Spleen (tissue), 7 donors: ENCODE data around the gene TMEM89.

Source experiments
- POLR2A ChIP-seq, 3 donors: fragments of 450-650 bp; IDR thresholded peaks; one replicate each; pipeline ENCODE4 v1.5.1; 2017; ENCODE audit warnings: antibody characterized with exemption in 3 of 3, mild to moderate bottlenecking in 1 of 3
- POLR2AphosphoS5 ChIP-seq, 3 donors: sonication (generic); formaldehyde crosslinking; IDR thresholded peaks; one replicate each; pipeline ENCODE4 v1.5.1; 2017; ENCODE audit warnings: antibody characterized with exemption in 3 of 3
- TF ChIP-seq, protein P1 (sequence below), 11 experiments: fragments of 200-600 bp in 7 of 11; fragments of 450-650 bp in 4 of 11; sonication (generic) in 4 of 11; IDR thresholded peaks in 8 of 11; conservative IDR thresholded peaks in 3 of 11; 1 replicate in 7 of 11; 2 replicates in 4 of 11; pipeline versions ENCODE4 v1.4.0 to v1.8.0; 2016 to 2021; ENCODE audit warnings: antibody characterized with exemption in 11 of 11, inconsistent platforms in 4 of 11, mild to moderate bottlenecking in 1 of 11
- donor health status: DM: no; HTN: no; CAD: no; lungs with moderate emphysema.
- donor health status: DM: no; HTN: no; CAD: no.
- donor health status: DM: no; HTN: no; CAD: no.

DNA sequence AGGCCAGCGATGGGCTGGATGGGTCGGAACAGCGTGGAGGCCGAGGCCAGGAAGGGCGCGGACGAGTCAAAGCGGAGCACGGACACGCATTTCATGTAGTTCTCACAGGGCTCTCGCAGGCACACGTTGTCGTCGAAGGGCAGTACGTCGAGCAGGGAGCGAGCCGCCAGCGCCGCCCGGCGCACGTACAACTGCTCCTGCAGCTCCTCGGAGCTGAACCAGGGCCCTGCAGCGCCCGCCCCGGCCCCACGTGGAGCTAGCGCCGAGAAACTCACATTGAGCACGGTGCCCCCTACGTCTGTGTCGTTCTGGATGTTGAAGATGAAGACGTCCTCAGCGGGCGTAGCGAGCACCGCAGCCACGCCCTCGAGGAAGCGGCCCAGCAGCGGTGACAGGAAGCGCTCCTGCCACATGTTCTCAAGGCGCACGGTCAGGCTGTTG, 35.3 kb upstream of the TMEM89 start:
- TF ChIP-seq, protein P1, sequence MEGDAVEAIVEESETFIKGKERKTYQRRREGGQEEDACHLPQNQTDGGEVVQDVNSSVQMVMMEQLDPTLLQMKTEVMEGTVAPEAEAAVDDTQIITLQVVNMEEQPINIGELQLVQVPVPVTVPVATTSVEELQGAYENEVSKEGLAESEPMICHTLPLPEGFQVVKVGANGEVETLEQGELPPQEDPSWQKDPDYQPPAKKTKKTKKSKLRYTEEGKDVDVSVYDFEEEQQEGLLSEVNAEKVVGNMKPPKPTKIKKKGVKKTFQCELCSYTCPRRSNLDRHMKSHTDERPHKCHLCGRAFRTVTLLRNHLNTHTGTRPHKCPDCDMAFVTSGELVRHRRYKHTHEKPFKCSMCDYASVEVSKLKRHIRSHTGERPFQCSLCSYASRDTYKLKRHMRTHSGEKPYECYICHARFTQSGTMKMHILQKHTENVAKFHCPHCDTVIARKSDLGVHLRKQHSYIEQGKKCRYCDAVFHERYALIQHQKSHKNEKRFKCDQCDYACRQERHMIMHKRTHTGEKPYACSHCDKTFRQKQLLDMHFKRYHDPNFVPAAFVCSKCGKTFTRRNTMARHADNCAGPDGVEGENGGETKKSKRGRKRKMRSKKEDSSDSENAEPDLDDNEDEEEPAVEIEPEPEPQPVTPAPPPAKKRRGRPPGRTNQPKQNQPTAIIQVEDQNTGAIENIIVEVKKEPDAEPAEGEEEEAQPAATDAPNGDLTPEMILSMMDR (IDR thresholded peaks at IDR 0.05 in 8 of 11, conservative IDR thresholded peaks at IDR 0.05 in 3 of 11): no peak
- no peak for TF ChIP-seq POLR2AphosphoS5 (IDR thresholded peaks at IDR 0.05)
- TF ChIP-seq POLR2A (IDR thresholded peaks at IDR 0.05): no peak
